Smooth muscle cell (in vitro differentiated cells): ENCODE measurements around the gene INTU. TPM values are rescaled to one million over a fixed set of nuclear protein-coding genes. Genes with fewer than 3 reads are reported as not detected.

Experiments
- DNase-seq: peaks from one replicate; lab custom pipeline; 2025; ENCODE audit not compliant: unreplicated experiment; lab: John Stamatoyannopoulos, UW
- H2AFZ ChIP-seq: fragments of 200-600 bp; sonication (generic); 2 replicates; pipeline ENCODE4 v1.6.0; 2016; ENCODE audit warnings: antibody characterized with exemption, low read depth, mild to moderate bottlenecking
- H3F3A ChIP-seq: fragments of 200-600 bp; sonication (generic); 2 replicates; pipeline ENCODE4 v1.6.0; 2017; ENCODE audit warnings: antibody characterized with exemption, low read depth
- H3K27ac ChIP-seq: fragments of 200-600 bp; sonication (generic); 2 replicates; pipeline ENCODE4 v1.5.1; 2016; ENCODE audit warnings: low read depth, mild to moderate bottlenecking
- H3K27me3 ChIP-seq: fragments of 200-600 bp; sonication (generic); 2 replicates; pipeline ENCODE4 v1.6.1; 2016; ENCODE audit warnings: low read depth, mild to moderate bottlenecking
- H3K36me3 ChIP-seq: fragments of 200-600 bp; sonication (generic); 2 replicates; pipeline ENCODE4 v1.5.1; 2016; ENCODE audit warnings: low read depth
- H3K4me1 ChIP-seq: fragments of 200-600 bp; sonication (generic); 2 replicates; pipeline ENCODE4 v1.5.1; 2016; ENCODE audit warnings: low read depth
- H3K4me2 ChIP-seq: fragments of 200-600 bp; sonication (generic); 2 replicates; pipeline ENCODE4 v1.6.0; 2016; ENCODE audit warnings: mild to moderate bottlenecking
- H3K4me3 ChIP-seq: fragments of 200-600 bp; sonication (generic); 2 replicates; pipeline ENCODE4 v1.5.1; 2016; ENCODE audit warnings: mild to moderate bottlenecking
- H3K79me2 ChIP-seq: fragments of 200-600 bp; sonication (generic); 2 replicates; pipeline ENCODE4 v1.6.0; 2016; ENCODE audit warnings: low read depth, mild to moderate bottlenecking
- H3K9ac ChIP-seq: fragments of 200-600 bp; sonication (generic); 2 replicates; pipeline ENCODE4 v1.6.0; 2016; ENCODE audit warnings: low read depth
- H3K9me3 ChIP-seq: fragments of 200-600 bp; sonication (generic); replicated peaks from 2 replicates; pipeline ENCODE4 v1.5.1; 2016; ENCODE audit warnings: low read depth
- H4K20me1 ChIP-seq: fragments of 200-600 bp; sonication (generic); 2 replicates; pipeline ENCODE4 v1.6.0; 2016; ENCODE audit warnings: low read depth
- WGBS: methylation state at CpG from one replicate; pipeline ENCODE4 v1.1.7; 2016; ENCODE audit warnings: low lambda C conversion rate; 5-methylcytosine and 5-hydroxymethylcytosine counted together
- polyA plus RNA-seq: library from polyadenylated mRNA; unstranded; fragments of >200 nt; fragmentation: Nextera tagmentation; extraction: Ambion mirVana; gene quantifications from 2 replicates; pipeline ENCODE4 v1.2.1, GENCODE V29; 2016
- total RNA-seq: library from RNA; depleted of rRNA; stranded (reverse); fragments of >200 nt; gene quantifications from 2 replicates; pipeline ENCODE4 v1.2.3, GENCODE V29; 2014
- TF ChIP-seq, protein P1 (sequence below): fragments of 200-600 bp; sonication (generic); IDR thresholded peaks from 2 replicates; pipeline ENCODE4 v1.5.1; 2017; ENCODE audit warnings: borderline replicate concordance, mild to moderate bottlenecking, antibody characterized with exemption; ENCODE audit not compliant: insufficient read depth, poor library complexity, severe bottlenecking

INTU gene
- total and polyA plus RNA-seq, 2 experiments from 2014 or later = 4.3 to 32.8 TPM

GRCh38 chr4:127775843-127776242 is 143.1 kb downstream of the INTU start:
- TF ChIP-seq, protein P1, sequence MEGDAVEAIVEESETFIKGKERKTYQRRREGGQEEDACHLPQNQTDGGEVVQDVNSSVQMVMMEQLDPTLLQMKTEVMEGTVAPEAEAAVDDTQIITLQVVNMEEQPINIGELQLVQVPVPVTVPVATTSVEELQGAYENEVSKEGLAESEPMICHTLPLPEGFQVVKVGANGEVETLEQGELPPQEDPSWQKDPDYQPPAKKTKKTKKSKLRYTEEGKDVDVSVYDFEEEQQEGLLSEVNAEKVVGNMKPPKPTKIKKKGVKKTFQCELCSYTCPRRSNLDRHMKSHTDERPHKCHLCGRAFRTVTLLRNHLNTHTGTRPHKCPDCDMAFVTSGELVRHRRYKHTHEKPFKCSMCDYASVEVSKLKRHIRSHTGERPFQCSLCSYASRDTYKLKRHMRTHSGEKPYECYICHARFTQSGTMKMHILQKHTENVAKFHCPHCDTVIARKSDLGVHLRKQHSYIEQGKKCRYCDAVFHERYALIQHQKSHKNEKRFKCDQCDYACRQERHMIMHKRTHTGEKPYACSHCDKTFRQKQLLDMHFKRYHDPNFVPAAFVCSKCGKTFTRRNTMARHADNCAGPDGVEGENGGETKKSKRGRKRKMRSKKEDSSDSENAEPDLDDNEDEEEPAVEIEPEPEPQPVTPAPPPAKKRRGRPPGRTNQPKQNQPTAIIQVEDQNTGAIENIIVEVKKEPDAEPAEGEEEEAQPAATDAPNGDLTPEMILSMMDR = no peak

More at GRCh38 chr4:127775843-127776242, 143.1 kb downstream of the INTU start:
- no peak for DNase-seq
- Histone ChIP-seq H3K4me3 (no peak overlapping the region), H4K20me1 (no peaks in the 10 kb centered on the region), H3K9ac (no peak overlapping the region), H3K27me3 (no peaks in the 10 kb centered on the region), H3K4me1 (no peaks in the 10 kb centered on the region), H2AFZ (no peak overlapping the region), H3K27ac (no peak overlapping the region), H3K36me3 (no peaks in the 10 kb centered on the region), H3F3A (peaks cover under 1% of the 10 kb centered on the region), H3K79me2 (no peaks in the 10 kb centered on the region), H3K4me2 (no peak overlapping the region), H3K9me3 (no peaks in the 10 kb centered on the region)
- 93% methylated on average over 4 of the region's 4 CpGs for WGBS

Other genes starting within 250 kb of the INTU start
- not detected in 2 replicates for gene SLC25A31, start 97.4 kb downstream of the INTU start, total RNA-seq
- gene SLC25A31, start 97.4 kb downstream of the INTU start, polyA plus RNA-seq = not detected in 2 replicates
- 5.0 and 6.9 TPM in 2 replicates for gene HSPA4L, start 149.4 kb downstream of the INTU start, total RNA-seq
- gene HSPA4L, start 149.4 kb downstream of the INTU start, polyA plus RNA-seq = 0.95 and 3.9 TPM in 2 replicates
- gene PLK4, start 247.9 kb downstream of the INTU start, total RNA-seq = 10.1 and 19.9 TPM in 2 replicates
- gene PLK4, start 247.9 kb downstream of the INTU start, polyA plus RNA-seq = 6.9 and 7.1 TPM in 2 replicates